Parathyroid adenoma (tissue), 2 donors: ENCODE results near the gene PER3.
A peak's percentile ranks its signal among the peaks of the same experiment; 100 is the strongest.

Experiments
- H2AFZ ChIP-seq: fragments of 300-600 bp; sonication (generic); one replicate; pipeline ENCODE4 v1.7.0; 2017; ENCODE audit warnings: antibody characterized with exemption, mild to moderate bottlenecking
- H3K27ac ChIP-seq: fragments of 300-600 bp; sonication (generic); one replicate; pipeline ENCODE4 v1.7.0; 2017
- H3K27me3 ChIP-seq: fragments of 300-600 bp; sonication (generic); one replicate; pipeline ENCODE4 v1.7.0; 2017; ENCODE audit warnings: low read length; ENCODE audit not compliant: control insufficient read depth, insufficient read depth
- H3K36me3 ChIP-seq: fragments of 300-600 bp; sonication (generic); one replicate; pipeline ENCODE4 v1.7.0; 2017; ENCODE audit warnings: low read length; ENCODE audit not compliant: control insufficient read depth, insufficient read depth
- H3K4me1 ChIP-seq: fragments of 300-600 bp; sonication (generic); one replicate; pipeline ENCODE4 v1.7.0; 2017; ENCODE audit warnings: control low read depth
- H3K4me2 ChIP-seq: fragments of 300-600 bp; sonication (generic); one replicate; pipeline ENCODE4 v1.7.0; 2017; ENCODE audit warnings: low read length
- H3K4me3 ChIP-seq: fragments of 300-600 bp; sonication (generic); one replicate; pipeline ENCODE4 v1.7.0; 2017; ENCODE audit warnings: low read depth, low read length
- H3K79me2 ChIP-seq: fragments of 300-600 bp; sonication (generic); one replicate; pipeline ENCODE4 v1.7.0; 2017; ENCODE audit warnings: control low read depth
- H3K9ac ChIP-seq: fragments of 300-600 bp; sonication (generic); one replicate; pipeline ENCODE4 v1.7.0; 2017; ENCODE audit warnings: mild to moderate bottlenecking
- H3K9me3 ChIP-seq: fragments of 300-600 bp; sonication (generic); one replicate; pipeline ENCODE4 v1.7.0; 2017; ENCODE audit warnings: low read length; ENCODE audit not compliant: control insufficient read depth
- TF ChIP-seq, protein P1 (sequence below): fragments of 300-600 bp; sonication (generic); IDR thresholded peaks from one replicate; pipeline ENCODE4 v1.7.0; 2017; ENCODE audit warnings: antibody characterized with exemption, mild to moderate bottlenecking
- donor health status: primary hyperparathyroidism.

PER3 gene

DNA sequence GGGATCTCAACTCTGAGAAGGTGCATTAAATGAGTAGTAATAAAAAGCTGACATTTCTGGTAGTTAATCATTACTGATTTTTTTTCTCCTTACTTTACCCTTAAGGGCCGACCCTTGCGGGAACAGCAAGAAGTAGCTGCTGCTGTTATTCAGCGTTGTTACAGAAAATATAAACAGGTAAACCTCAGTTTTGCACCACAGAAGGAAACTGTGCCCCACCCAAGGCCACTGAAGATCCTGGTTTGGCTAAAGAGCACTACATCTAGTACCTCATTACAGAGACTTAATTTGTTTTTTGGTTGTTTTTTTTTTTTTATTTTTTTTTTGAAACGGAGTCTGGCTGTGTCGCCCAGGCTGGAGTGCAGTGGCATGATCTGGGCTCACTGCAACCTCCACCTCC, 36.5 kb upstream of the PER3 start:
- Histone ChIP-seq H3K9me3 (no peaks in the 10 kb centered on the region), H2AFZ (no peak overlapping the region), H3K4me2 (no peak overlapping the region), H3K36me3 (no peaks in the 10 kb centered on the region), H3K27ac (no peak overlapping the region), H3K79me2 (no peaks in the 10 kb centered on the region), H3K27me3 (no peaks in the 10 kb centered on the region), H3K9ac (no peak overlapping the region), H3K4me3 (no peak overlapping the region), H3K4me1 (no peaks in the 10 kb centered on the region)
- TF ChIP-seq, protein P1, sequence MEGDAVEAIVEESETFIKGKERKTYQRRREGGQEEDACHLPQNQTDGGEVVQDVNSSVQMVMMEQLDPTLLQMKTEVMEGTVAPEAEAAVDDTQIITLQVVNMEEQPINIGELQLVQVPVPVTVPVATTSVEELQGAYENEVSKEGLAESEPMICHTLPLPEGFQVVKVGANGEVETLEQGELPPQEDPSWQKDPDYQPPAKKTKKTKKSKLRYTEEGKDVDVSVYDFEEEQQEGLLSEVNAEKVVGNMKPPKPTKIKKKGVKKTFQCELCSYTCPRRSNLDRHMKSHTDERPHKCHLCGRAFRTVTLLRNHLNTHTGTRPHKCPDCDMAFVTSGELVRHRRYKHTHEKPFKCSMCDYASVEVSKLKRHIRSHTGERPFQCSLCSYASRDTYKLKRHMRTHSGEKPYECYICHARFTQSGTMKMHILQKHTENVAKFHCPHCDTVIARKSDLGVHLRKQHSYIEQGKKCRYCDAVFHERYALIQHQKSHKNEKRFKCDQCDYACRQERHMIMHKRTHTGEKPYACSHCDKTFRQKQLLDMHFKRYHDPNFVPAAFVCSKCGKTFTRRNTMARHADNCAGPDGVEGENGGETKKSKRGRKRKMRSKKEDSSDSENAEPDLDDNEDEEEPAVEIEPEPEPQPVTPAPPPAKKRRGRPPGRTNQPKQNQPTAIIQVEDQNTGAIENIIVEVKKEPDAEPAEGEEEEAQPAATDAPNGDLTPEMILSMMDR = no peak

DNA sequence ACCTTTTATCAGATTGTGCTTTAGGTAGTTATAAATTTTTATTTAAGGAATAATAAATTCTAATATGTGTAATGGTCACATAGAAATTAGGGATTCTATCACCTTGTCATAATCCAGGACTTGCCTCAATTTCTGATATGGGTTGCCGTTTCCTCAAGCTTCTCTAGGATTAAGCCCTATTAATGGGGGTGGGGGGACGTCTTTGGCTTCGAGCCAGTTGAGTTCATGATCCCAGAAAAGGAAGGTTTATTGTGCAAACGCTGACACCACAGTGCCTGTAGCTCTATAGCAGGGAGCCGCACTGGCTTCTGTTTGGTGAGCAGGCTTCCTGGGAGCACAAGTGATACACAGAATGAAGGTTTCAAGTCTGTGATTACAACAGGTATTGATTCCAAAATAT, 35.0 kb upstream of the PER3 start:
- H3K36me3 ChIP-seq = no peaks in the 10 kb centered on the region
- no peaks in the 10 kb centered on the region for H3K9me3 ChIP-seq
- no peak overlapping the region for H3K9ac ChIP-seq
- H3K4me2 ChIP-seq = no peak overlapping the region
- no peaks in the 10 kb centered on the region for H3K79me2 ChIP-seq
- H3K4me1 ChIP-seq = no peaks in the 10 kb centered on the region
- TF ChIP-seq, protein P1 = no peak
- no peaks in the 10 kb centered on the region for H3K27me3 ChIP-seq
- H3K27ac ChIP-seq = no peak overlapping the region
- H2AFZ ChIP-seq = no peak overlapping the region
- no peak overlapping the region for H3K4me3 ChIP-seq

DNA sequence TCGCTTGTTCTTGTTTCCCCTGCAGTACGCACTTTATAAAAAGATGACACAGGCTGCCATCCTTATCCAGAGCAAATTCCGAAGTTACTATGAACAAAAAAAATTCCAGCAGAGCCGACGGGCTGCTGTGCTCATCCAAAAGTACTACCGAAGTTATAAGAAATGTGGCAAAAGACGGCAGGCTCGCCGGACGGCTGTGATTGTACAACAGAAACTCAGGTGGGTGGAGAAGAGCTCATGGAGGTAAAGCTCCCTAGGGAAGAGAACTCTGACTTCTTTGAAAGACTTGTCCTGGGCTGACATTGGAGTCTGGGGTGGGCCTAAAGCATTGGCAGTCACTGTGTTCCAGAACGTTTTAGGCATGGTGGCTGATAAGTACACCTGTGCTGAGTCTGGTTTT, 32.9 kb upstream of the PER3 start:
- no peak overlapping the region for H2AFZ ChIP-seq
- H3K27me3 ChIP-seq = no peaks in the 10 kb centered on the region
- no peaks in the 10 kb centered on the region for H3K79me2 ChIP-seq
- no peak overlapping the region for H3K4me3 ChIP-seq
- no peak overlapping the region for H3K27ac ChIP-seq
- H3K4me2 ChIP-seq = no peak overlapping the region
- no peaks in the 10 kb centered on the region for H3K9me3 ChIP-seq
- H3K4me1 ChIP-seq = no peaks in the 10 kb centered on the region
- H3K9ac ChIP-seq = no peak overlapping the region
- TF ChIP-seq, protein P1 = no peak
- no peaks in the 10 kb centered on the region for H3K36me3 ChIP-seq

DNA sequence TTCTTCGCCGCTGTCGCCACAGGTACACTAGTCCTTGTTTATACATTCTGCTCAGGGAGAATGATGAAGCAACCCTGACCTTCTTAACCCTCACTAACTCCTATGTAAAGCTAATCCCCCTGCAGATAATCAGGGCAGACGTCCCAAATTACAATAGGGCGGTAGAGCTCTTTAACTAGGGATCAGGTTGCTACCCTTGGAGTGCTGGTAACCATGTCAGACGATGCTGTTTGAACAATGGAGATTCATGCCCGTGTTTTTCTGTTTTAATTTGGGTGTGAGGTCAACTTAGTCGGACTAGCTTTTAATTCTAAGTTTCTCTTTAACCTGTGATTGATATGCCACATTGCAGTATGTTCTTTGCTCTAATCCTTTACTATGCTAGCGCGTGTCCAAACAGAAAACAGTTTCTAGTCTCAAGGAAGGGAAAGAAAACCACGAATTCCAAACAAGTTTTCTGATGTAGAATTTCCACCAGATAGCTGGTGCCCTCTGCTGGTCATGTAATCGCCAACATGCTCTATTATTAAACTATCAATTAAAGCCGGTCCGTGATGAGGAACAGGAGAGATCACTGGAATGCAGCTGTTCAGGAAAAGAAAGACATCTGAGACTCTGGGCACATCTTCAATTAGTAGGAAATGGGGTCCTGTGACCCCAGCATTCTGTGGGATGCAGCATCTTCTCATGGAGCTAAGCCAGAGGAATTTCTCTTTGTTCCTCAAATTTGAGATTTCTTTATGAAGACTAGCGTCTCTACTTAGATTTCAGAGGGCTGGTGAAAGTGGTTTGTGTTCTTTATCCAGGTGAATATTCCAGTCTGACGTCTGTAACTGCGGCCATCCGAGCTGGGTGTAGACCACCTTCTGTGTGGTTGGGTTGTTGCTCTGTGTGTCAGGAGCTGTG, 31.3 kb upstream of the PER3 start:
- TF ChIP-seq, protein P1 = peak; percentile 68
- no peaks in the 10 kb centered on the region for H3K27me3 ChIP-seq
- H3K4me2 ChIP-seq = peak overlapping the region; percentile 62
- peak overlapping the region; percentile 17 for H3K4me3 ChIP-seq
- no peaks in the 10 kb centered on the region for H3K36me3 ChIP-seq
- no peaks in the 10 kb centered on the region for H3K79me2 ChIP-seq
- no peak overlapping the region for H3K9ac ChIP-seq
- H3K27ac ChIP-seq = no peak overlapping the region
- H2AFZ ChIP-seq = peak overlapping the region; percentile 64
- H3K4me1 ChIP-seq = no peaks in the 10 kb centered on the region
- no peaks in the 10 kb centered on the region for H3K9me3 ChIP-seq

DNA sequence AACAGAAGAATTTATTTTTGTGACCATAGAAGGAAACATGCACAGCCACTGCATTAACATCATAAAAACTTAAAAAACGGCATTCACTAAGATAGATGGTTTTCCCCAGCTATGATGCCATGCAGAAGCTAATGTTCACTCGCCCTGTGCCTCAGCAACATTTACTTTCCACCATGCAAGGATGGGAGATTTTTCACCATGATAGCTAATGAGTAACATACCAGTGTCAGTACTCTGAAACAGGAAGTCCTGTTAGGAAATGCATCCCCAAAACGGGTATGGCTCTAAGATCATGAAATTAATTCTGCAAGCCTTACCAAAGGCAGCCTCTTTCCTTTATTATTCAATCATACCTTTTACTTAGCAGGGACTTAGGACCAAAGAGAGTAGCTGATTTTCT, 30.4 kb upstream of the PER3 start:
- no peak overlapping the region for H3K9ac ChIP-seq
- H3K9me3 ChIP-seq = no peaks in the 10 kb centered on the region
- H3K4me1 ChIP-seq = no peaks in the 10 kb centered on the region
- no peak overlapping the region for H3K4me2 ChIP-seq
- H3K27me3 ChIP-seq = no peaks in the 10 kb centered on the region
- no peak overlapping the region for H3K27ac ChIP-seq
- no peaks in the 10 kb centered on the region for H3K36me3 ChIP-seq
- H2AFZ ChIP-seq = no peak overlapping the region
- H3K79me2 ChIP-seq = no peaks in the 10 kb centered on the region
- H3K4me3 ChIP-seq = no peak overlapping the region
- TF ChIP-seq, protein P1 = no peak
